ENCODE data around the gene NAV3.

DNA sequence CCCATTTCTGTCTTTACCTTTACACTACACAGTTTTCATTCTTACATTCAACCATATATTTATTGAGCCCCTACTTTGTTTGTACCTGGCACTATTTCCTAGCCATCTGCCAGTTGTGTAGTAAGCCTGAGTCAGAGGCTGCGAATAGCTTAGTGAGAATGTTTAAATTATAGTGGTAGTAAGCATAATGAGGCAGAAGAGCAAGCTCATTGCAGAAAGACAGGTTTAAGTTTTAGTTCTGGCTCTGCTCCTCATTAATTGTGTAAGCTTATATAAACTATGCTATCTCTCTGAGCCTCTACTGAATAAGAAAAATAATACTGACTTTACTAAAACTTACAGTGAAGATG is 123.5 kb downstream of the NAV3 start:
- TF ChIP-seq, protein P1, sequence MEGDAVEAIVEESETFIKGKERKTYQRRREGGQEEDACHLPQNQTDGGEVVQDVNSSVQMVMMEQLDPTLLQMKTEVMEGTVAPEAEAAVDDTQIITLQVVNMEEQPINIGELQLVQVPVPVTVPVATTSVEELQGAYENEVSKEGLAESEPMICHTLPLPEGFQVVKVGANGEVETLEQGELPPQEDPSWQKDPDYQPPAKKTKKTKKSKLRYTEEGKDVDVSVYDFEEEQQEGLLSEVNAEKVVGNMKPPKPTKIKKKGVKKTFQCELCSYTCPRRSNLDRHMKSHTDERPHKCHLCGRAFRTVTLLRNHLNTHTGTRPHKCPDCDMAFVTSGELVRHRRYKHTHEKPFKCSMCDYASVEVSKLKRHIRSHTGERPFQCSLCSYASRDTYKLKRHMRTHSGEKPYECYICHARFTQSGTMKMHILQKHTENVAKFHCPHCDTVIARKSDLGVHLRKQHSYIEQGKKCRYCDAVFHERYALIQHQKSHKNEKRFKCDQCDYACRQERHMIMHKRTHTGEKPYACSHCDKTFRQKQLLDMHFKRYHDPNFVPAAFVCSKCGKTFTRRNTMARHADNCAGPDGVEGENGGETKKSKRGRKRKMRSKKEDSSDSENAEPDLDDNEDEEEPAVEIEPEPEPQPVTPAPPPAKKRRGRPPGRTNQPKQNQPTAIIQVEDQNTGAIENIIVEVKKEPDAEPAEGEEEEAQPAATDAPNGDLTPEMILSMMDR (IDR thresholded peaks at IDR 0.05) = no peak
- no peak for TF ChIP-seq POLR2A (IDR thresholded peaks at IDR 0.05)
